Stimulated activated CD4-positive, alpha-beta T cell treated with anti-CD3 and anti-CD28 coated beads, Interleukin-15, amount 100 ng/mL, for 24 hours (primary cell): ENCODE measurements around the gene OR4B1.

ENCODE experiments used
- DNase-seq: peaks from one replicate; pipeline ENCODE4 v3.0.0-alpha.2; 2020

OR4B1 gene

GRCh38 chr11:48263423-48263911 is 46.9 kb downstream of the OR4B1 start, which contains the start of gene OR4X1:
TSS of gene OR4X1 (plus strand) at chr11:48263861. CDS start at chr11:48263861, 0 bp downstream.
- DNase-seq = no peak
